HepG2 (cell line): Measurements from ENCODE around the gene DYRK1B. TPM values are rescaled to one million over a fixed set of nuclear protein-coding genes. Genes with fewer than 3 reads are reported as not detected.

Experiments used
- ATAC-seq: fragments of 200-7000 bp; cut with Tn5 transposase; 3 replicates; pipeline ENCODE4 v1.9.1; 2020; ENCODE audit warnings: mild to moderate bottlenecking, moderate library complexity
- BruUV-seq: library from RNA; stranded (reverse); fragments of 400-500 nt; replicated peaks from 2 replicates; lab custom pipeline; 2021; lab: Mats Ljungman, UMichigan
- CTCF ChIA-PET: fragments of 300-600 bp; formaldehyde crosslinking; extraction: SDS; loops from one replicate; lab custom pipeline; 2021; ENCODE audit warnings: low total read pairs, inconsistent platforms, low intra/inter-chr PET ratio; lab: Yijun Ruan, JAX
- POLR2A ChIA-PET: fragments of 350-600 bp; sonication (Branson Sonifier 250); formaldehyde crosslinking; loops from one replicate; lab custom pipeline; 2020; ENCODE audit warnings: antibody characterized with exemption, inconsistent platforms; lab: Yijun Ruan, JAX
- DNase-seq: peaks from one replicate; pipeline ENCODE4 v3.0.0-alpha.2; 2015; ENCODE audit warnings: low spot score
- FAIRE-seq: peaks from 3 replicates; lab custom pipeline; 2011; peaks lifted over from hg19 to GRCh38; lab: Jason Lieb, UNC
- H2AFZ ChIP-seq: one replicate; pipeline ENCODE4 v1.6.1; 2011; ENCODE audit warnings: low read length, inconsistent platforms
- H3K27ac ChIP-seq: fragments of 300-600 bp; 3 replicates; pipeline ENCODE4 v1.8.0; 2011; ENCODE audit warnings: mixed run types, mild to moderate bottlenecking, mixed read lengths, low read length, inconsistent platforms; ENCODE audit not compliant: insufficient read depth; ENCODE audit errors: extremely low read length
- H3K27me3 ChIP-seq, 2 experiments: fragments of 200-600 bp in 1 of 2; 2 replicates in 1 of 2; 3 replicates in 1 of 2; pipeline versions ENCODE4 v1.6.0 to v1.8.0; 2011; ENCODE audit warnings: low read length in 2 of 2, mild to moderate bottlenecking in 2 of 2, moderate library complexity in 2 of 2, inconsistent platforms in 1 of 2; ENCODE audit not compliant: insufficient read depth in 2 of 2, control insufficient read depth in 1 of 2
- H3K36me3 ChIP-seq, 2 experiments: fragments of 200-600 bp in 1 of 2; replicated peaks in 1 of 2; 2 replicates in 1 of 2; 3 replicates in 1 of 2; pipeline versions ENCODE4 v1.5.1 to v1.8.0; 2011; ENCODE audit warnings: low read length in 2 of 2, inconsistent platforms in 1 of 2; ENCODE audit not compliant: insufficient read depth in 2 of 2, control insufficient read depth in 1 of 2
- H3K4me1 ChIP-seq: 2 replicates; pipeline ENCODE4 v1.5.1; 2012; ENCODE audit warnings: low read length, inconsistent platforms; ENCODE audit not compliant: insufficient read depth
- H3K4me2 ChIP-seq: 2 replicates; pipeline ENCODE4 v1.6.0; 2011; ENCODE audit warnings: low read depth, low read length, inconsistent platforms
- H3K4me3 ChIP-seq, 3 experiments: fragments of 200-600 bp in 1 of 3; sonication (generic), shearing (Covaris generic) in 1 of 3; replicated peaks in 1 of 3; 2 replicates each; pipeline ENCODE4 v1.5.1; 2011 to 2016; ENCODE audit warnings: low read length in 3 of 3, inconsistent platforms in 2 of 3, low read depth in 2 of 3, mild to moderate bottlenecking in 2 of 3, control low read depth in 1 of 3, mixed read lengths in 1 of 3; ENCODE audit not compliant: insufficient read depth in 1 of 3
- H3K79me2 ChIP-seq: one replicate; pipeline ENCODE4 v1.6.1; 2011; ENCODE audit warnings: low read length, inconsistent platforms; ENCODE audit not compliant: insufficient read depth
- H3K9ac ChIP-seq: 2 replicates; pipeline ENCODE4 v1.6.0; 2011; ENCODE audit warnings: mild to moderate bottlenecking, low read depth, low read length, inconsistent platforms; ENCODE audit not compliant: insufficient read depth
- H3K9me3 ChIP-seq: 2 replicates; pipeline ENCODE4 v1.5.1; 2012; ENCODE audit warnings: mild to moderate bottlenecking, low read length
- H4K20me1 ChIP-seq: 2 replicates; pipeline ENCODE4 v1.6.0; 2011; ENCODE audit warnings: inconsistent platforms, mild to moderate bottlenecking, low read length, moderate library complexity; ENCODE audit not compliant: insufficient read depth
- AKNA ChIP-seq: sonication (generic); formaldehyde crosslinking; IDR thresholded peaks from 2 replicates; pipeline ENCODE4 v1.4.0; 2020; ENCODE audit warnings: missing genetic modification reagents, borderline replicate concordance
- ASH2L ChIP-seq: fragments of 300-600, 200-600 bp; sonication (generic); IDR thresholded peaks from 2 replicates; pipeline ENCODE4 v1.7.0; 2017; ENCODE audit warnings: low read depth, mild to moderate bottlenecking, moderate library complexity, mixed read lengths, low read length; ENCODE audit not compliant: insufficient read length
- ATM ChIP-seq: fragments of 450-650 bp; IDR thresholded peaks from 2 replicates; pipeline ENCODE4 v1.7.1; 2017; ENCODE audit warnings: mild to moderate bottlenecking, borderline replicate concordance
- CHD4 ChIP-seq: fragments of 200-600 bp; sonication (generic); IDR thresholded peaks from 2 replicates; pipeline ENCODE4 v1.7.0; 2017; ENCODE audit warnings: mild to moderate bottlenecking, low read length, borderline replicate concordance
- CREM ChIP-seq, 2 experiments: sonication (generic) in 1 of 2; formaldehyde crosslinking in 1 of 2; IDR thresholded peaks; 2 replicates each; pipeline versions ENCODE4 v1.4.0 to v1.6.1; 2016 to 2020; ENCODE audit warnings: antibody characterized with exemption in 1 of 2, mild to moderate bottlenecking in 1 of 2, missing genetic modification reagents in 1 of 2
- FOXA3 ChIP-seq: IDR thresholded peaks from 2 replicates; pipeline ENCODE4 v1.6.1; 2016; ENCODE audit warnings: missing genetic modification reagents, missing compliant biosample characterization
- GABPB1 ChIP-seq: IDR thresholded peaks from 2 replicates; pipeline ENCODE4 v1.6.1; 2016; ENCODE audit warnings: mild to moderate bottlenecking, missing genetic modification reagents, moderate library complexity, missing compliant biosample characterization
- GATA4 ChIP-seq: sonication (generic); IDR thresholded peaks from 2 replicates; pipeline ENCODE4 v1.6.1; 2016; ENCODE audit warnings: antibody characterized with exemption, low read depth, borderline replicate concordance
- GLMP ChIP-seq: sonication (generic); formaldehyde crosslinking; IDR thresholded peaks from 2 replicates; pipeline ENCODE4 v1.9.0; 2021; ENCODE audit warnings: missing genetic modification reagents, mild to moderate bottlenecking, borderline replicate concordance
- HDAC2 ChIP-seq: sonication (generic); formaldehyde crosslinking; IDR thresholded peaks from 2 replicates; pipeline ENCODE4 v1.4.0; 2020; ENCODE audit warnings: missing genetic modification reagents
- HMGA1 ChIP-seq: sonication (generic); formaldehyde crosslinking; conservative IDR thresholded peaks from 2 replicates; pipeline ENCODE4 v1.4.0; 2020; ENCODE audit warnings: missing genetic modification reagents
- KDM4B ChIP-seq: sonication (generic); formaldehyde crosslinking; IDR thresholded peaks from 2 replicates; pipeline ENCODE4 v1.4.0; 2020; ENCODE audit warnings: missing genetic modification reagents
- SP140L ChIP-seq: sonication (generic); formaldehyde crosslinking; IDR thresholded peaks from 2 replicates; pipeline ENCODE4 v1.4.0; 2020; ENCODE audit warnings: missing genetic modification reagents, borderline replicate concordance
- XBP1 ChIP-seq: sonication (generic); formaldehyde crosslinking; IDR thresholded peaks from 2 replicates; pipeline ENCODE4 v1.5.0; 2020; ENCODE audit warnings: missing genetic modification reagents
- ZBTB49 ChIP-seq: sonication (generic); formaldehyde crosslinking; IDR thresholded peaks from 2 replicates; pipeline ENCODE4 v1.4.0; 2020; ENCODE audit warnings: missing genetic modification reagents, borderline replicate concordance
- ZNF382 ChIP-seq: sonication (generic); formaldehyde crosslinking; IDR thresholded peaks from 2 replicates; pipeline ENCODE4 v1.5.0; 2020; ENCODE audit warnings: missing genetic modification reagents, mild to moderate bottlenecking, borderline replicate concordance
- ZNF746 ChIP-seq: sonication (generic); formaldehyde crosslinking; IDR thresholded peaks from 2 replicates; pipeline ENCODE4 v1.8.0; 2022; ENCODE audit warnings: mild to moderate bottlenecking, missing genetic modification reagents
- ZNF773 ChIP-seq: sonication (generic); formaldehyde crosslinking; IDR thresholded peaks from 2 replicates; pipeline ENCODE4 v1.4.0; 2020; ENCODE audit warnings: missing genetic modification reagents, borderline replicate concordance
- WGBS: methylation state at CpG from one replicate; pipeline ENCODE4 v1.1.6; 2017; ENCODE audit warnings: low lambda C conversion rate; 5-methylcytosine and 5-hydroxymethylcytosine counted together
- in situ Hi-C: cut with HindIII; loops from 2 replicates; pipeline ENCODE4 v1.10.0; 2017; ENCODE audit warnings: low pct_unique_long_range_greater_than_20kb; ENCODE audit not compliant: extremely low pct_ligation_motif_present
- intact Hi-C: fragments of 100-400 bp; cut with micrococcal nuclease; formaldehyde crosslinking; loops from one replicate; pipeline ENCODE4 v1.10.0; 2022; ENCODE audit not compliant: unreplicated experiment
- polyA plus RNA-seq, 8 experiments: library from polyadenylated mRNA; depleted of rRNA in 3 of 8; stranded (reverse) in 7 of 8; unstranded in 1 of 8; fragments of >200 nt; fragmentation: Illumina TruSeq in 4 of 8; extraction: Trizol in 4 of 8; gene quantifications; 2 replicates each; pipeline versions ENCODE4 v1.2.1 to v1.2.3, GENCODE V29; 2011 to 2016; ENCODE audit warnings: low read depth in 4 of 8, missing spikeins in 1 of 8, mixed read lengths in 1 of 8; ENCODE audit not compliant: insufficient read depth in 1 of 8
- total RNA-seq, 5 experiments: library from RNA; depleted of rRNA; stranded (reverse); fragments of >200 nt; fragmentation: Illumina TruSeq; extraction: Trizol; gene quantifications; 2 replicates each; pipeline ENCODE4 v1.2.3, GENCODE V29; 2016; ENCODE audit warnings: low read depth in 1 of 5

Gene DYRK1B
- total and polyA plus RNA-seq, 2 of the 13 experiments (the other 11 are each of a cell fraction or from before 2014, with no cell fraction given) = 0.82 to 1.3 TPM

- H3K79me2 ChIP-seq = no peaks in the 10 kb centered on the region
- FAIRE-seq (no peak), DNase-seq (no peak), ATAC-seq (no peak; the same call in 2 of the 3 replicates)
- in situ Hi-C loops (no loop called here), intact Hi-C loops (no loop called here)
- H3K27ac ChIP-seq = no peak overlapping the region
- H3K4me1 ChIP-seq = peaks cover 3% of the 10 kb centered on the region; the same call in 1 of the 2 replicates
- no peak overlapping the region for H3K4me3 ChIP-seq
- no peak overlapping the region for H3K9ac ChIP-seq
- ChIA-PET POLR2A (no interaction called here), CTCF (no interaction called here)
- H3K27me3 ChIP-seq = no peaks in the 10 kb centered on the region; a peak in 1 of 5 replicates
- no peaks in the 10 kb centered on the region for H4K20me1 ChIP-seq
- H3K9me3 ChIP-seq = no peaks in the 10 kb centered on the region
- no peak overlapping the region for H3K4me2 ChIP-seq
- 58% methylated on average over 4 of the region's 4 CpGs for WGBS
- no peaks in the 10 kb centered on the region for H3K36me3 ChIP-seq
- no TSS peak for BruUV-seq
- no peak overlapping the region for H2AFZ ChIP-seq
- TF ChIP-seq GATA4 = no peak
- TF ChIP-seq ATM = no peak
- TF ChIP-seq SP140L (CRISPR knock-in tag) = no peak
- TF ChIP-seq ZNF746 (CRISPR knock-in tag) = no peak
- TF ChIP-seq ZBTB49 (CRISPR knock-in tag) = no peak
- TF ChIP-seq KDM4B (CRISPR knock-in tag) = no peak
- no peak for TF ChIP-seq ZNF773 (CRISPR knock-in tag)
- TF ChIP-seq GLMP = no peak
- TF ChIP-seq GABPB1 (CRISPR knock-in tag) = no peak
- TF ChIP-seq CREM (IDR thresholded peaks at IDR 0.05) = no peak
- TF ChIP-seq CREM (CRISPR knock-in tag; IDR thresholded peaks at IDR 0.05) = no peak
- TF ChIP-seq ASH2L = no peak
- no peak for TF ChIP-seq HDAC2 (CRISPR knock-in tag)
- TF ChIP-seq AKNA (CRISPR knock-in tag) = no peak
- no peak for TF ChIP-seq FOXA3 (CRISPR knock-in tag)
- TF ChIP-seq HMGA1 (CRISPR knock-in tag) = no peak
- TF ChIP-seq XBP1 (CRISPR knock-in tag) = no peak
- no peak for TF ChIP-seq ZNF382 (CRISPR knock-in tag)
- TF ChIP-seq CHD4 = no peak
Observed at GRCh38 chr19:39818626-39819097, 15.3 kb downstream of the DYRK1B start.
